ENCODE data around the gene MAPRE2. TPM values are rescaled to one million over a fixed set of nuclear protein-coding genes. Genes with fewer than 3 reads are reported as not detected.

Gene MAPRE2
- total RNA-seq, 1 experiment from 2014 or later, result 29.4 TPM

DNA sequence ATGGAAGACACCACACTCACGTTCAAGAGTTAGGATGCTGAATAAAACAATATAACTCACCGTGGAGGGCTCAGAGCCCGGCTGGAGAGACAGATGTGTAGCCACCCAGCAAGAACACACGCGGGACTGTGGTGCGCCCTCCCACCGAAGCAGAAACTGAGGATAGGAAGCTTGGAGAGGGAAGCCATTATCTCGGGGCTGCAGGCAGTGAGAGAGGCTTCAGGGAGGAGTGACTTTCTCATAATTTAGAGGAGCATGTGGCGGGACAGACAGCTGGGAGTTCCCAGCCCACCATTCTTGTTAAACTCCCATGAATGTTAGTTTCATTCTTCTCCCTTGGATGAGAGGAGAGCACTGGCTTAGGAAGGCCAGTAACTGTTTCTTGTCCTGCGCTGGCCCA is 96.4 kb downstream of the MAPRE2 start:
- Histone ChIP-seq H2BK120ac (ENCODE audit: low read depth, low read length, poor library complexity, severe bottlenecking) (no peak overlapping the region), H2BK20ac (ENCODE audit: low read depth, low read length, poor library complexity, severe bottlenecking) (no peak overlapping the region), H3K4me1 (ENCODE audit: insufficient read depth, low read length) (peaks cover 2% of the 10 kb centered on the region; the same call in 1 of the 2 replicates), H3K9me3 (ENCODE audit: control insufficient read depth, low read depth, low read length) (no peaks in the 10 kb centered on the region), H3K79me1 (ENCODE audit: insufficient read depth, low read depth, low read length, poor library complexity, severe bottlenecking) (no peaks in the 10 kb centered on the region), H2BK5ac (ENCODE audit: insufficient read length, low read length) (no peak overlapping the region), H2BK12ac (ENCODE audit: insufficient read length, low read depth, low read length) (no peak overlapping the region), H3K27ac (ENCODE audit: insufficient read length, low read depth, low read length) (no peak overlapping the region), H3K18ac (ENCODE audit: insufficient read length, low read depth, low read length) (no peak overlapping the region), H3K56ac (ENCODE audit: insufficient read length, low read depth, low read length) (no peak overlapping the region), H4K20me1 (ENCODE audit: control insufficient read depth, insufficient read depth, insufficient read length) (no peaks in the 10 kb centered on the region), H2BK15ac (ENCODE audit: low read depth, low read length) (no peak overlapping the region), H4K5ac (ENCODE audit: insufficient read length, low read depth, low read length) (no peak overlapping the region), H4K8ac (replicated peaks; ENCODE audit: insufficient read length, low read depth, low read length) (no peak overlapping the region), H3T11ph (ENCODE audit: low read length) (no peak overlapping the region), H3K79me2 (ENCODE audit: insufficient read depth, low read length) (no peaks in the 10 kb centered on the region), H3K23me2 (ENCODE audit: insufficient read length, low read depth, low read length, poor library complexity, severe bottlenecking) (no peaks in the 10 kb centered on the region), H3K23ac (ENCODE audit: insufficient read length, low read depth, low read length) (no peak overlapping the region), H3K14ac (ENCODE audit: insufficient read depth, low read length) (no peak overlapping the region), H3K27me3 (ENCODE audit: insufficient read depth, low read length) (no peaks in the 10 kb centered on the region), H4K91ac (ENCODE audit: insufficient read length, low read depth, low read length) (no peak overlapping the region), H2AK5ac (ENCODE audit: insufficient read length, low read length) (no peak overlapping the region), H3K4me2 (ENCODE audit: insufficient read depth, insufficient read length, low read length) (no peak overlapping the region), H3K4ac (ENCODE audit: low read depth, low read length) (no peak overlapping the region), H3K9ac (ENCODE audit: extremely low read depth, insufficient read length, low read length) (no peak overlapping the region), H2AFZ (ENCODE audit: low read length) (no peak overlapping the region)
- TF ChIP-seq CTCF (conservative IDR thresholded peaks at IDR 0.05), result no peak
- H3K4me1 Mint-ChIP-seq, result peaks cover 19 to 22% of the 10 kb centered on the region in 2 experiments
- H3K36me3 Mint-ChIP-seq (ENCODE audit: insufficient read depth in 1 of 3, low read depth in 3 of 3), result peaks cover 11 to 16% (median 15%) of the 10 kb centered on the region in 3 experiments; a peak in 6 of 7 replicates
- H3K4me3 Mint-ChIP-seq, result no peak overlapping the region
- no peak for DNase-seq
- peaks cover 2% of the 10 kb centered on the region for H3K27me3 Mint-ChIP-seq (ENCODE audit: low read depth)
- H3K27ac Mint-ChIP-seq, result no peak overlapping the region
- H3K9me3 Mint-ChIP-seq, result no peaks in the 10 kb centered on the region
- no CpG with 5 or more reads among the region's 10 CpGs for WGBS (ENCODE audit: extremely low coverage, insufficient read length, low lambda C conversion rate)

Data from H9 (cell line).